Measurements from ENCODE around the gene THSD4. TPM values are rescaled to one million over a fixed set of nuclear protein-coding genes. Genes with fewer than 3 reads are reported as not detected.
A peak's percentile ranks its signal among the peaks of the same experiment; 100 is the strongest.

Gene THSD4
- polyA plus RNA-seq, 1 donor (not counting 4 experiments of a cell fraction or from before 2014, with no cell fraction given), result 24.5 TPM

DNA sequence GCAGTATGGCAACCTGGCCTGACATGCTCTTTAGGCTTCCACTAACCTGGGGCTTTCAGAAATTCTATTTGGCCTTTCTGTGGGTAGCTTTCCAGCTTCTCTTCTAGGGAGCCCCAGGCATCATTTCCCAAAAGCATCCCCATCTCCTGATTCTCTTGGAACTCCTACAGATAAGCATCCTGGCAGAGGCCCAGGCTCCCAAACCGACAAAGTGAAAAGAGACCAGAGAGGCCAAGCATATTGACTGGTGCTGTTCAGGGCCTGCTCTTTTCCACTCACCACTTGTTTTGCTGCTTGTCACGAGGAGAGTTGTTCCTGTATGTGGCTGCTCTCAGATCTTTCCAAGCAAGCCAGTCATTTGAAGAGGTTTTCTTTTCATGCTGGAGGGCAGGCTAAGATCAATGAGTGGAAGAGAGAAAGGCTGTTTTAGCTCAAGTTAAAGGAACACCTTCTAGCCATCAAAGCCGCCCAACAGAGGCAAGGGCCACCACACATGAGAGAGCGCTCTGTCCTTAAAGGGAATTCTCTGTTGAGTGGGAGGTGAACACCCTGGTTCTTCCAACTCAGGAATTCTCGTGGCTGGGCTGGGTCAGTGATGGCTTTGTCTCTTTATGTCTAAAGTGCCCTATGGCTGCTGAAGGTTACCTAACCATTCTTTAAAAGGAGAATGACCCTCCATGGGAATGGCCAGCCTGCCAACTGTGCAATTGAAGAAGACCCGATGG lies 664.0 kb downstream of the THSD4 start:
- Histone ChIP-seq H3K4me1 (ENCODE audit: control insufficient read depth, extremely low read depth, insufficient read depth, low read length) (no peaks in the 10 kb centered on the region), H3K4me3 (ENCODE audit: control insufficient read depth in 2 of 3, extremely low read depth in 1 of 3, insufficient read depth in 2 of 3, low read depth in 1 of 3, low read length in 3 of 3) (no peak overlapping the region), H3K4me2 (ENCODE audit: control insufficient read depth, extremely low read depth, insufficient read depth, low read depth, low read length) (no peak overlapping the region), H3K9ac (ENCODE audit: control insufficient read depth, extremely low read depth, insufficient read depth, low read length) (no peak overlapping the region), H4K20me1 (ENCODE audit: control insufficient read depth, extremely low read depth, insufficient read depth, low read length) (no peaks in the 10 kb centered on the region), H2AFZ (ENCODE audit: control insufficient read depth, low read length) (no peak overlapping the region), H3K79me2 (ENCODE audit: control insufficient read depth, insufficient read depth, low read length) (no peaks in the 10 kb centered on the region), H3K27ac (ENCODE audit: control insufficient read depth, insufficient read depth, low read length) (no peak overlapping the region), H3K27me3 (ENCODE audit: control insufficient read depth, extremely low read depth, insufficient read depth, low read length) (no peaks in the 10 kb centered on the region), H3K36me3 (ENCODE audit: control insufficient read depth in 2 of 2, extremely low read depth in 1 of 2, insufficient read depth in 2 of 2, low read length in 2 of 2) (peaks cover 6 to 12% of the 10 kb centered on the region in 2 experiments), H3K9me1 (ENCODE audit: control insufficient read depth, extremely low read depth, insufficient read depth, low read length) (no peaks in the 10 kb centered on the region), H3K9me3 (ENCODE audit: control insufficient read depth, low read depth, low read length) (no peaks in the 10 kb centered on the region)
- FAIRE-seq (no peak), DNase-seq (ENCODE audit: low read depth, low spot score) (no peak)
- dilution Hi-C loops (cut with MboI; ENCODE audit: extremely low pct_ligation_motif_present, low sequenced_read_pairs), result no loop called here
- TF ChIP-seq, protein P1, sequence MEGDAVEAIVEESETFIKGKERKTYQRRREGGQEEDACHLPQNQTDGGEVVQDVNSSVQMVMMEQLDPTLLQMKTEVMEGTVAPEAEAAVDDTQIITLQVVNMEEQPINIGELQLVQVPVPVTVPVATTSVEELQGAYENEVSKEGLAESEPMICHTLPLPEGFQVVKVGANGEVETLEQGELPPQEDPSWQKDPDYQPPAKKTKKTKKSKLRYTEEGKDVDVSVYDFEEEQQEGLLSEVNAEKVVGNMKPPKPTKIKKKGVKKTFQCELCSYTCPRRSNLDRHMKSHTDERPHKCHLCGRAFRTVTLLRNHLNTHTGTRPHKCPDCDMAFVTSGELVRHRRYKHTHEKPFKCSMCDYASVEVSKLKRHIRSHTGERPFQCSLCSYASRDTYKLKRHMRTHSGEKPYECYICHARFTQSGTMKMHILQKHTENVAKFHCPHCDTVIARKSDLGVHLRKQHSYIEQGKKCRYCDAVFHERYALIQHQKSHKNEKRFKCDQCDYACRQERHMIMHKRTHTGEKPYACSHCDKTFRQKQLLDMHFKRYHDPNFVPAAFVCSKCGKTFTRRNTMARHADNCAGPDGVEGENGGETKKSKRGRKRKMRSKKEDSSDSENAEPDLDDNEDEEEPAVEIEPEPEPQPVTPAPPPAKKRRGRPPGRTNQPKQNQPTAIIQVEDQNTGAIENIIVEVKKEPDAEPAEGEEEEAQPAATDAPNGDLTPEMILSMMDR (optimal IDR thresholded peaks at IDR 0.05 in 1 of 3, IDR thresholded peaks at IDR 0.05 in 1 of 3, conservative IDR thresholded peaks at IDR 0.05 in 1 of 3; ENCODE audit: extremely low read depth in 1 of 3, insufficient read depth in 2 of 3, low read length in 3 of 3), result no peak
- TF ChIP-seq EZH2 (IDR thresholded peaks at IDR 0.05; ENCODE audit: low read length), result no peak

DNA sequence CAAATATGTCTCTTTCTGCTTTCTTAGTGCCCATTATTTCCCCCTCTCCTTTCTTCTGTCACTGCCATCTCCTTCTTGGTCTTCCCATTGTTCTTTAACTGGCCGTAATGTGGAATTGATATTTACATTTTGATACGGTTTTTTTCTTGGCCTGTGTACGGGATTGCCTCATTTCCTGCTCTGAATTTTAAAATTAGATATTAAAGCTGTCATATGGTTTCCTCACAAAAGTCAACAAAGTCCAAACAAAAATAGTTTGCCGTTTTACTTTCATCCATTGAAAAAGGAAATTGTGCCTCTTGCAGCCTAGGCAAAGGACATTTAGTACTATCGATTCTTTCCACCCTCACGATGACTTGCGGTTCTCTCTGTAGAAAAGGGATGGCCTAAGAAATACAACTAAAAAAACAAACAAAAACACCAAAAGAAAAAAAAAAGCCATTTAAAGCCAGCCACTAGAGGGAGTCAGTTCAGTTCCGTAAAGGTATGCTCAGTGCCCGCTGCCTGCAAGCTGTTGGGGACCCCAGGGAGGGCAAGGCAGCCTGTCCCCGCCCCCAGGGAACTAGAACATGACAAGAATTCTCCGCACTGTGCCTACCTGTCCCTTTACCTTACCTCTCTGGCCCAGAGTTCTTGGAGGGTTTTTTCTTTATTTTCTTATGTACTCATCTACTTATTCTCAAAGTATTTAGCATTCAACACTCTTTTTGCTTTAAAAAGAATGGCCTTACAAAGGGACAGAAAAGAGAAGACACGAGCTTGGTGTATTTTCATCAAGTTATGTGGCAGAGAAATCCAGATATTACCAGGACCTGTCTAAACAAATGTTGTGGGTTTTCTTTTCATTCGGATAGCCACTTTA lies 665.1 kb downstream of the THSD4 start:
- dilution Hi-C loops (cut with MboI; ENCODE audit: extremely low pct_ligation_motif_present, low sequenced_read_pairs), result no loop called here
- Histone ChIP-seq H2AFZ (ENCODE audit: control insufficient read depth, low read length) (no peak overlapping the region), H3K9me1 (ENCODE audit: control insufficient read depth, extremely low read depth, insufficient read depth, low read length) (no peaks in the 10 kb centered on the region), H3K27ac (ENCODE audit: control insufficient read depth, insufficient read depth, low read length) (no peak overlapping the region), H3K4me3 (ENCODE audit: control insufficient read depth in 2 of 3, extremely low read depth in 1 of 3, insufficient read depth in 2 of 3, low read depth in 1 of 3, low read length in 3 of 3) (no peak overlapping the region), H3K4me1 (ENCODE audit: control insufficient read depth, extremely low read depth, insufficient read depth, low read length) (no peaks in the 10 kb centered on the region), H3K79me2 (ENCODE audit: control insufficient read depth, insufficient read depth, low read length) (no peaks in the 10 kb centered on the region), H3K27me3 (ENCODE audit: control insufficient read depth, extremely low read depth, insufficient read depth, low read length) (no peaks in the 10 kb centered on the region), H4K20me1 (ENCODE audit: control insufficient read depth, extremely low read depth, insufficient read depth, low read length) (no peaks in the 10 kb centered on the region), H3K9ac (ENCODE audit: control insufficient read depth, extremely low read depth, insufficient read depth, low read length) (no peak overlapping the region), H3K36me3 (ENCODE audit: control insufficient read depth in 2 of 2, extremely low read depth in 1 of 2, insufficient read depth in 2 of 2, low read length in 2 of 2) (peaks cover 6 to 12% of the 10 kb centered on the region in 2 experiments), H3K9me3 (ENCODE audit: control insufficient read depth, low read depth, low read length) (no peaks in the 10 kb centered on the region), H3K4me2 (ENCODE audit: control insufficient read depth, extremely low read depth, insufficient read depth, low read depth, low read length) (no peak overlapping the region)
- FAIRE-seq (no peak), DNase-seq (ENCODE audit: low read depth, low spot score) (no peak)
- TF ChIP-seq, protein P1 (optimal IDR thresholded peaks at IDR 0.05 in 1 of 3, IDR thresholded peaks at IDR 0.05 in 1 of 3, conservative IDR thresholded peaks at IDR 0.05 in 1 of 3; ENCODE audit: extremely low read depth in 1 of 3, insufficient read depth in 2 of 3, low read length in 3 of 3), result peak; percentile 63 to 75 (median 69)
- no peak for TF ChIP-seq EZH2 (IDR thresholded peaks at IDR 0.05; ENCODE audit: low read length)
